Measurements from ENCODE around the gene VPS37D. TPM values are rescaled to one million over a fixed set of nuclear protein-coding genes. Genes with fewer than 3 reads are reported as not detected.
"Not testable (repeated sequence)": the region's sequence is repeated elsewhere in the genome, so short reads cannot be mapped to it uniquely, and the experiment has no call there.

Gene VPS37D
- total RNA-seq, 1 experiment from 2014 or later: 5.7 TPM

DNA sequence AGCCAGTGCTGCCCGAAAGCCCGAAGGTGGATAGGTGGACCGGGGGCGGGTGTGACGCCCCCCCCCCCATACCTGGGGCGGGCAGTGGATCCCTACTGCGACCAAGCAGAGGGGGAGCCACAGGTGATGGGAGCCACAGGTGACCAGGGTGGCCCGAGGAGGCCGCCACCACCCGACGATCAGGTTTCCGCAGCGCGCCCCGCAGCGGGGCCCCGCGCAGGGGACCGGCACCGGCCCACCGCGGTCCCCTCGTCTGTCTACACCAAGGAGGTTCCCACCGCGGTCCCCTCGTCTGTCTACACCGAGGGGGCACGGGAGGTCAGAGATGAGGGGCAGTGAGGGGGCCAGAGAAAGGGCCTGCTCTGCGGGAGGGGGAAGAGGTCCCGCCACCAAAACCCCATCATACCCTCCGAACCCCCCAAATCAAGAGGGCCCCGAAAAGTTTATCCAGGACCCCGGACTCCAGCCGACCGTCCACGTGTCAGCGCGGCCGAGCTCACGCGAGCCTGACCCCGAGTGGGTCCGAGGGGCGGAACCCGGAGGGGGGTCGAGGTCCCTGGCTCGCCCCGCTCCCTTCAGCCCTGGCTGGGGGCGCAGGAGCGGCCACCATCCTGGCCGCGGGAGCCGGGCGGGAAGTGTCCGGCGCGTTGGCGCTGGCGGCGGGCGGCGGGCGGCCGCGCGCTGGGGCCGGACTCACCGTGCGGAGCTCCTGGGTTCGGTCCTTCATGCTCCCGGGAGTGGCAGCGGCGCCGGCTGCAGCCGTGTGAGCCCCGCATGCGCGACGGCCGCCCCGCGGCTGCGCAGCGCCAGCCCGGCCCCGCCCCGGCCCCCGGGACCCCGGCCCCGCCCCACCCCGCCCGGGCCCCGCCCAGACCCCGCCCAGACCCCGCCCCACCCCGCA lies 51.5 kb downstream of the VPS37D start, which contains the start of gene STX1A:
TSS of gene STX1A (minus strand) at position 765 of the 901 bp plus-strand sequence. CDS start at position 727, 38 bp downstream.
- Mint-ChIP-seq H3K27ac (no peak within 1 kb of the TSS), H3K36me3 (no peaks in the 10 kb centered on the region), H3K27me3 (ENCODE audit: low read depth) (peaks cover 42% of the 10 kb centered on the region), H3K4me3 (peak within 1 kb of the TSS; percentile 64), H3K4me1 (no peaks in the 10 kb centered on the region), H3K9me3 (no peaks in the 10 kb centered on the region)
- ATAC-seq: peak; percentile 94
- CTCF ChIA-PET: interaction anchor here (1.0 to 2.0 kb wide), 7 partner anchors 9 to 112 kb away, joined by 4 to 18 read pairs (median 4); no protein-coding TSS in a partner anchor
- POLR2A ChIA-PET: interaction anchor here (0.5 to 0.8 kb wide), 2 partner anchors 15 to 204 kb away, joined by 3 to 5 read pairs; no protein-coding TSS in a partner anchor
- TF ChIP-seq, protein P1, sequence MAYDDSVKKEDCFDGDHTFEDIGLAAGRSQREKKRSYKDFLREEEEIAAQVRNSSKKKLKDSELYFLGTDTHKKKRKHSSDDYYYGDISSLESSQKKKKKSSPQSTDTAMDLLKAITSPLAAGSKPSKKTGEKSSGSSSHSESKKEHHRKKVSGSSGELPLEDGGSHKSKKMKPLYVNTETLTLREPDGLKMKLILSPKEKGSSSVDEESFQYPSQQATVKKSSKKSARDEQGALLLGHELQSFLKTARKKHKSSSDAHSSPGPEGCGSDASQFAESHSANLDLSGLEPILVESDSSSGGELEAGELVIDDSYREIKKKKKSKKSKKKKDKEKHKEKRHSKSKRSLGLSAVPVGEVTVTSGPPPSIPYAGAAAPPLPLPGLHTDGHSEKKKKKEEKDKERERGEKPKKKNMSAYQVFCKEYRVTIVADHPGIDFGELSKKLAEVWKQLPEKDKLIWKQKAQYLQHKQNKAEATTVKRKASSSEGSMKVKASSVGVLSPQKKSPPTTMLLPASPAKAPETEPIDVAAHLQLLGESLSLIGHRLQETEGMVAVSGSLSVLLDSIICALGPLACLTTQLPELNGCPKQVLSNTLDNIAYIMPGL (CRISPR knock-in tag; IDR thresholded peaks at IDR 0.05): 0 out of 2 replicates have a peak, but pooled peaks have one; percentile 34
- TF ChIP-seq, protein P2, sequence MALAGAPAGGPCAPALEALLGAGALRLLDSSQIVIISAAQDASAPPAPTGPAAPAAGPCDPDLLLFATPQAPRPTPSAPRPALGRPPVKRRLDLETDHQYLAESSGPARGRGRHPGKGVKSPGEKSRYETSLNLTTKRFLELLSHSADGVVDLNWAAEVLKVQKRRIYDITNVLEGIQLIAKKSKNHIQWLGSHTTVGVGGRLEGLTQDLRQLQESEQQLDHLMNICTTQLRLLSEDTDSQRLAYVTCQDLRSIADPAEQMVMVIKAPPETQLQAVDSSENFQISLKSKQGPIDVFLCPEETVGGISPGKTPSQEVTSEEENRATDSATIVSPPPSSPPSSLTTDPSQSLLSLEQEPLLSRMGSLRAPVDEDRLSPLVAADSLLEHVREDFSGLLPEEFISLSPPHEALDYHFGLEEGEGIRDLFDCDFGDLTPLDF (CRISPR knock-in tag; IDR thresholded peaks at IDR 0.05): no peak
- TF ChIP-seq OVOL2 (CRISPR knock-in tag; IDR thresholded peaks at IDR 0.05; ENCODE audit: borderline replicate concordance) (no peak), ETV6 (CRISPR knock-in tag; IDR thresholded peaks at IDR 0.05) (peak; percentile 56; the same call in 1 of the 2 replicates), ZNF232 (CRISPR knock-in tag; IDR thresholded peaks at IDR 0.05) (no peak), CREB1 (CRISPR knock-in tag; IDR thresholded peaks at IDR 0.05) (no peak), IRF2 (CRISPR knock-in tag; IDR thresholded peaks at IDR 0.05; ENCODE audit: borderline replicate concordance, low read depth) (no peak), SP1 (CRISPR knock-in tag; conservative IDR thresholded peaks at IDR 0.05) (peak; percentile 36; the same call in 1 of the 2 replicates), TCF7 (CRISPR knock-in tag; IDR thresholded peaks at IDR 0.05; ENCODE audit: low read depth) (no peak), ZBTB21 (CRISPR knock-in tag; IDR thresholded peaks at IDR 0.05; ENCODE audit: borderline replicate concordance) (no peak), FOXK1 (CRISPR knock-in tag; IDR thresholded peaks at IDR 0.05) (0 out of 2 replicates have a peak, but pooled peaks have one; percentile 8)
- TF ChIP-seq, protein P3, sequence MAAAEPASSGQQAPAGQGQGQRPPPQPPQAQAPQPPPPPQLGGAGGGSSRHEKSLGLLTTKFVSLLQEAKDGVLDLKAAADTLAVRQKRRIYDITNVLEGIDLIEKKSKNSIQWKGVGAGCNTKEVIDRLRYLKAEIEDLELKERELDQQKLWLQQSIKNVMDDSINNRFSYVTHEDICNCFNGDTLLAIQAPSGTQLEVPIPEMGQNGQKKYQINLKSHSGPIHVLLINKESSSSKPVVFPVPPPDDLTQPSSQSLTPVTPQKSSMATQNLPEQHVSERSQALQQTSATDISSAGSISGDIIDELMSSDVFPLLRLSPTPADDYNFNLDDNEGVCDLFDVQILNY (CRISPR knock-in tag; IDR thresholded peaks at IDR 0.05): 0 out of 2 replicates have a peak, but pooled peaks have one; percentile 16
- TF ChIP-seq, protein P4, sequence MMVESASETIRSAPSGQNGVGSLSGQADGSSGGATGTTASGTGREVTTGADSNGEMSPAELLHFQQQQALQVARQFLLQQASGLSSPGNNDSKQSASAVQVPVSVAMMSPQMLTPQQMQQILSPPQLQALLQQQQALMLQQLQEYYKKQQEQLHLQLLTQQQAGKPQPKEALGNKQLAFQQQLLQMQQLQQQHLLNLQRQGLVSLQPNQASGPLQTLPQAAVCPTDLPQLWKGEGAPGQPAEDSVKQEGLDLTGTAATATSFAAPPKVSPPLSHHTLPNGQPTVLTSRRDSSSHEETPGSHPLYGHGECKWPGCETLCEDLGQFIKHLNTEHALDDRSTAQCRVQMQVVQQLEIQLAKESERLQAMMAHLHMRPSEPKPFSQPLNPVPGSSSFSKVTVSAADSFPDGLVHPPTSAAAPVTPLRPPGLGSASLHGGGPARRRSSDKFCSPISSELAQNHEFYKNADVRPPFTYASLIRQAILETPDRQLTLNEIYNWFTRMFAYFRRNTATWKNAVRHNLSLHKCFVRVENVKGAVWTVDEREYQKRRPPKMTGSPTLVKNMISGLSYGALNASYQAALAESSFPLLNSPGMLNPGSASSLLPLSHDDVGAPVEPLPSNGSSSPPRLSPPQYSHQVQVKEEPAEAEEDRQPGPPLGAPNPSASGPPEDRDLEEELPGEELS (CRISPR knock-in tag; IDR thresholded peaks at IDR 0.05): peak; percentile 36; the same call in 1 of the 2 replicates
- DNase-seq (ENCODE audit: low spot score): peak; percentile 68

DNA sequence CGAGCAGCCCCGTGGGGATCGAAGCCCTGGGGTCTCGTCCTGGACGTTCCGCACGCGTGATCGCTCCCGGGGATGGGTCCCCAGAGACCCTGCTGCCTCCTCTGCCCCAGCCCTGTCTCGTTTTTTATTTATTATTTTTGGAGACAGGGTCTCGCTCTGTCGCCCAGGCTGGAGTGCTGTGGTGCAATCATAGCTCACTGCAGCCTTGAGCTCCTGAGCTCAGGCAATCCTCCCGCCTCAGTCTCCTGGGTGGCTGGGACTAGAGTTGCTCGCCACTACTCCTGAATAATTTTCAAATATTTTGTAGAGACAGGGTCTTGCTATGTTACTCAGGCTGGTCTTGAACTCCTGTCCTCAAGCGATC lies 52.2 kb downstream of the VPS37D start:
- Mint-ChIP-seq H3K4me1 (no peaks in the 10 kb centered on the region), H3K4me3 (peak overlapping the region; percentile 64), H3K9me3 (no peaks in the 10 kb centered on the region), H3K36me3 (no peaks in the 10 kb centered on the region), H3K27ac (no peak overlapping the region), H3K27me3 (ENCODE audit: low read depth) (peaks cover 42% of the 10 kb centered on the region)
- TF ChIP-seq ZNF423 (CRISPR knock-in tag; IDR thresholded peaks at IDR 0.05) (no peak), ZNF121 (CRISPR knock-in tag; IDR thresholded peaks at IDR 0.05) (peak; percentile 85; the same call in 1 of the 2 replicates)
- ChIA-PET CTCF (interaction anchor here (1.0 to 2.0 kb wide), 7 partner anchors 9 to 113 kb away, joined by 4 to 18 read pairs (median 4); no protein-coding TSS in a partner anchor), POLR2A (interaction anchor here (0.8 kb wide), 1 partner anchor 16 kb away, joined by 5 read pairs; no protein-coding TSS in a partner anchor)
- ATAC-seq (peak; percentile 9; the same call in 1 of the 2 replicates), DNase-seq (ENCODE audit: low spot score) (no peak)

DNA sequence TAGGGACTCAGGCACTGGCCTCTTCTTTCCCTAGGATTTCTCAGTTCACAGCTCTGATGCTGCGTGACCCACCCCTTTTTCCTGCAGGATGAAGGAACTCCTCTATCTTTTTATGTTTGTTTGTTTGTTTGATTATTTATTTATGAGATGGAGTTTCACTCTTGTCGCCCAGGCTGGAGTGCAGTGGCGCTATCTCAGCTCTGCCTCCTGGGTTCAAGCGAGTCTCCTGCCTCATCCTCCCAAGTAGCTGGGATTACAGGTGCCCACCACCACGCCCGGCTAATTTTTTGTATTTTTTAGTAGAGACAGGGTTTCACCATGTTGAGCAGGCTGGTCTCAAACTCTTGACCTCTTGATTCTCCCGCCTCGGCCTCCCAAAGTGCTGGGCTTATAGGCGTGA lies 52.8 kb downstream of the VPS37D start:
- Mint-ChIP-seq H3K27me3 (ENCODE audit: low read depth) (peaks cover 42% of the 10 kb centered on the region), H3K4me3 (peak overlapping the region; percentile 64)
- ATAC-seq; H3K36me3 Mint-ChIP-seq; POLR2A ChIA-PET; DNase-seq (ENCODE audit: low spot score); H3K27ac Mint-ChIP-seq; H3K4me1 Mint-ChIP-seq; H3K9me3 Mint-ChIP-seq: not testable (repeated sequence)
- CTCF ChIA-PET: interaction anchor here (1.2 to 2.0 kb wide), 7 partner anchors 8 to 114 kb away, joined by 4 to 18 read pairs (median 4); no protein-coding TSS in a partner anchor

Measured in WTC11 (cell line).